GM12874 (cell line): ENCODE results near the gene HSPA8.
A peak's percentile ranks its signal among the peaks of the same experiment; 100 is the strongest.

Experiments used
- TF ChIP-seq, protein P1 (sequence below): IDR thresholded peaks from 2 replicates; pipeline ENCODE4 v1.5.1; 2011; ENCODE audit warnings: low read depth, mild to moderate bottlenecking, control low read depth, low read length, moderate library complexity; ENCODE audit not compliant: insufficient read depth

The HSPA8 gene

DNA sequence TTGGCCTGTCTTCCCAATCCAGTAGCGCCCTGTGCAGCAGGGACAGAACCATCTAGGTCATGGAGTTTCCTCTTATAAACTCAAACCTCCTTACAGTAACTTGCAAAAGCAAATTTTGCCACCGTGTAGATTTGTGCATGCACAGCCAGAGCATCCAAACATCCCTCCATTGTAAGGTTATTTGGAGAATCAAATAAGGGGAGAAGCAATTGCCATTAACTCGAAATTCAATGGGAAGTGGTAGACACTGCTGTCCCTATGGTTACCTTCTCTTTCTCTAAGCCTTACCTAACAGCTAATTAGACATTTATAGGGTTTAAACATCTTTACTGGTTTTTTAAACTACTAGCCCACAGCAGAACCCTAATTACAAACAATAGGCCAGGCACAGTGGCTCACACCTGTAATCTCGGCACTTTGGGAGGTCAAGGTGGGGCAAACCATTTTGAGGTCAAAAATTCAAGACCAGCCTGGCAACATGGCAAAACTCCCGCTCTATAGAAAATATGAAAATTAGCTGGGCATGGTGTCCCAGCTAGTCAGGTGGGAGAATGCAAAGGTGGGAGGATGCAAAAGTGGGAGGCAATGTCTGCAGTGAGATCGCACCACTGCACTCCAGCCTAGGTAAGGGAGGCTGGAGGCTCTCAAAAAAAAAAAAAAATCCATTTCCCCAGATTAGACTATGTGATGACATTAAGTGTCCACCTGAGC is 6.6 kb downstream of the HSPA8 start:
- TF ChIP-seq, protein P1, sequence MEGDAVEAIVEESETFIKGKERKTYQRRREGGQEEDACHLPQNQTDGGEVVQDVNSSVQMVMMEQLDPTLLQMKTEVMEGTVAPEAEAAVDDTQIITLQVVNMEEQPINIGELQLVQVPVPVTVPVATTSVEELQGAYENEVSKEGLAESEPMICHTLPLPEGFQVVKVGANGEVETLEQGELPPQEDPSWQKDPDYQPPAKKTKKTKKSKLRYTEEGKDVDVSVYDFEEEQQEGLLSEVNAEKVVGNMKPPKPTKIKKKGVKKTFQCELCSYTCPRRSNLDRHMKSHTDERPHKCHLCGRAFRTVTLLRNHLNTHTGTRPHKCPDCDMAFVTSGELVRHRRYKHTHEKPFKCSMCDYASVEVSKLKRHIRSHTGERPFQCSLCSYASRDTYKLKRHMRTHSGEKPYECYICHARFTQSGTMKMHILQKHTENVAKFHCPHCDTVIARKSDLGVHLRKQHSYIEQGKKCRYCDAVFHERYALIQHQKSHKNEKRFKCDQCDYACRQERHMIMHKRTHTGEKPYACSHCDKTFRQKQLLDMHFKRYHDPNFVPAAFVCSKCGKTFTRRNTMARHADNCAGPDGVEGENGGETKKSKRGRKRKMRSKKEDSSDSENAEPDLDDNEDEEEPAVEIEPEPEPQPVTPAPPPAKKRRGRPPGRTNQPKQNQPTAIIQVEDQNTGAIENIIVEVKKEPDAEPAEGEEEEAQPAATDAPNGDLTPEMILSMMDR, result no peak

DNA sequence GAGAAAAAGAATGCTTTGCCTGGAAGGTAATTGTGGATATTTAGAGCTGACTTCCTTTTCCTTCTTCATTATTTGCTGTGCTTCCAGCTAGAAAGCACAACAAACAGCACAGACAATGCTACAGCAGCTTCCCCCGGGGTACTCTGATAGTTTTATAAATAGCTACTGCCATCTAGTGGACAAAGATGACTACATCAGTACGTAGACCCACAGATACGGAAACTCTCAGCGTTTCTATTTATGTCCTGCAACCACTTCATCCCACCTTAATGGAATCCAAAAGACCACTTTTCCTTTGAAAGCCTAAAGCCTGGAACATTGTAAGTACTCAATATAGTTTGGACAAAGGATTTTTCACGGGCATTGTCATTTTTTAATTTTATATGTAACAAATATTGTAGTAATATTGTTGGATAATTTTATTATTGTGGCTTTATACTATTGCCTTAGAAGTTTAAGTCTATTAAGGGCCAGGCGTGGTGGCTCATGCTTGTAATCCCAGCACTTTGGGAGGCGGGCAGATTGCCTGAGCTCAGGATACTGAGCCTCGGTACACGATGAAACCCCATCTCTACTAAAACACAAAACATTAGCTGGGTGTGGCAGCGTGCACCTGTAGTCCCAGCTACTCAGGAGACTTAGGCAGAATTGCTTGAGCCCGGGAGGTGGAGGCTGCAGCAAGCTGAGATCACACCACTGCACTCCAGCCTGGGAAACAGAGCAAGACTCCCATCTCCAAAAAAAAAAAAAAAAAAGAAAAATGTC is 7.5 kb downstream of the HSPA8 start:
- TF ChIP-seq, protein P1, result peak; percentile 62

DNA sequence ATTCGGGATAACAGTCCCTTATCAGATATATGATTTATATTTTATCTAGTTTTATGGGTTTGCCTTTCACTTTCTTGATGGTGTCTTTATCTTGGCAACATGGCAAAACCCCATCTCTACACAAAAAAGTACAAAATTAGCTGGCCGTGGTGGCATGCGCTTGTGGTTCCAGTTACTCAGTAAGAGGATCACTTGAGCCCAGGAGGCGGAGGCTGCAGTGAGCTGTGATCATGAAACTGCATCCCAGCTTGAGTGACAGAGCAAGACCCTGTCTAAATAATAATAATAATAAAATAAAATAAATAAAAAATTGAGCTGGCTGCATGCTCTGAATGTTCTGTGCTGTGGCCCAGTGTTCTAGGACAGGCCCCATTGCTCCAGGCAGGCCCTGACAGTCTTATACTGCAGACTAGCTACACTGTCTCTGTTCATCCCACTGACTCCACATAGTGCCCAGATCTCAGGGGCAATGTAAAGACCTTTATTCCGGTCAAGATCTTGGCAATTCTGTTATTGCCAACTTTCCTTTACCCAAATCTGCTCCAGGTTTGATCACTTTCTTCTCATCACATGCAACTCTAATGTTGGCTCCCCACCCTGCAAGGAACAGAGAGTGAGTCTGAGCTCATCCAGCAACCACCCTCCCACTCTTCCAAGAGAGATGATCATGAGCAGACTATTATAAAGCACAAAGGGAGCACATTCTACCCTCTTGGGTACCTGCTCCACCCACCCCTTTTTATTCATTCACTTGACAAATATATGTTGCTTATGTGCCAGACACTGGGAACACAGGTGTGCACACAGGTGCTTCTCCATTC is 8.8 kb downstream of the HSPA8 start:
- TF ChIP-seq, protein P1, result no peak

DNA sequence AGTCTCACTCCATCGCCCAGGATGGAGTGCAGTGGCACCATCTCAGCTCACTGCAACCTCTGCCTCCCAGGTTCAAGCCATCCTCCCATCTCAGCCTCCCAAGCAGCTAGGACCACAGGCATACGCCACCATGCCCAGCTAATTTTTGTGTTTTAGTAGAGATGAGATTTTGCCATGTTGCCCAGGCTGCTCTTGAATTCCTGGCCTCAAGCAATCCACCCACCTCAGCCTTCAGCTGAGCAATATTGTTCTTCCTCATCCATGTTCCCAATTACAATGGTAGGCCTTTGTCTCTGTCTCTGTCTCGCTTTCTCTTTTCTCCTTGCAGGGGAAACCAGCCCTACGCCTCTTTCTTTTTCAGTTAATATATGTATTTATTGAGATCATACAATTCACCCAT is 10.3 kb downstream of the HSPA8 start:
- TF ChIP-seq, protein P1, result no peak

DNA sequence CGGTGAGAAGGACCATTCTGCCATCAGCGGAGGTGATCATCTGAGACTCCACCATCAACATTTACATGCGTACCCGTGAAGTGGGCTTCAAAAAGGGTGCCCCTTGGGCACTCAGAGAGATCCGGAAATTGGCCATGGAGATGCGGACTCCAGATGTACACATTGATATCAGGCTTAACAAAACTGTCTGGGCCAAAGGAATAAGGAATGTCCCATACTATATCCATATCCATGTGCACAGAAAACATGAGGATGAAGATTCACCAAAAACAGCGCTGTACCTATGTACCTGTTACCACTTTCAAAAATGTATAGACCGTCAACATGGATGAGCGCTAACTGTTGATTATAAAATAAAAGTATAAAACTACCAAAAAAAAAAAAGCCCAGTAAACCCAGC is 10.8 kb downstream of the HSPA8 start:
- TF ChIP-seq, protein P1, result no peak

DNA sequence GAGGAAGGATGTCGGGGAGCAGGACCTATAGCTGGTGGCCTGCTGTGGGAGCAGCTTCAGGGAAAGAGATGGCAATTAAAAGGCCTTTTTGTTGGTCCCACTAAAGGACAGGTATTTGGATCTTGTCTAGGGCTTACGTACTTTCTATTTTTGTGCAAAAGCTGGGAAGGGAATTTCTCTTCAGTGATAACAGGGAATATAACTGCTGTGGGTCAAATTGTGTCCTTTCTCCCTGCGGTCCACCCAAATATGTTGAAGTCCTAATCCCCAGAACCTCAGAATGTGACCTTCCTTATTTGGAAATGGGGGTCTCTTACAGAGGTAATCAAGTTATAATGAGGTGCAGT is 14.0 kb downstream of the HSPA8 start:
- TF ChIP-seq, protein P1, result no peak

DNA sequence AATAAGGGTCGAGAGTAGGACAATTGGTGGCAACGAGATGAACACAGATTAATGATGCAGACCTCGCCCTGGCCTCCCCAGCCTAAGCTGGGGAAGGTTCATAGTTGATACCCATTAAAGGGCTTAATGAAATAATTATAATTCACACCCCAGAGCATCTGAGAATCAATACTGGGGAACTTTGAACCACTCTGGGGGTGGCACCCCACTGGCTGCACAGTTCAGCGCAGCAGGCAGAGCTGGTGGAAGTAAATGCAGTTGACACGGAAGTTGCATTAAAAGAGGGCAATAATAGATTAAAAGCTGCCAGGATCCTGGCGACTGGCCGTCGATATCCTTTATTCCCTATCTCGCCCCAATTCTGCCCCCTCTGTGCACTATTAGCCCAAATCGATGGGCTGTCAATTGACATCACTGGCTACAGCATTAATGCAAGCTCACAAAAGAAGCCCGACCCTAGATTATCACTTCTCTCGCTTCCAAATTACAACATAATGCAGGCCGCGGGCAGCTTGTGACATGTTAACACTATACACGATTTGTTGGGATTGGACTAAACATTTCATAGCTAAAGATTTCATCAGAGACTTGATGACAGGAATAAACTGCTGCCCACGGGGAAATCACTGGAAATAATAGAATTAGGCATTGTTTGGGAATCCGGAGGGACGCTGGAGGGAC is 14.5 kb downstream of the HSPA8 start:
- TF ChIP-seq, protein P1, result no peak
